Lung (tissue), 12 donors: ENCODE measurements around the gene RCAN3. TPM values are rescaled to one million over a fixed set of nuclear protein-coding genes. Genes with fewer than 3 reads are reported as not detected.
A peak's percentile ranks its signal among the peaks of the same experiment; 100 is the strongest.

Experiments
- ATAC-seq: fragments of 200-7000 bp; cut with Tn5 transposase; one replicate; pipeline ENCODE4 v1.9.1; 2020; ENCODE audit warnings: moderate number of reproducible peaks; ENCODE audit not compliant: insufficient read depth, low FRiP score
- DNase-seq, 3 donors: peaks; one replicate each; pipeline ENCODE4 v3.0.0-alpha.2; 2013 to 2017
- H3K27ac ChIP-seq, 2 donors: one replicate each; pipeline ENCODE4 v1.5.1; 2013; ENCODE audit warnings: mild to moderate bottlenecking in 2 of 2, moderate library complexity in 2 of 2, control low read depth in 1 of 2, inconsistent platforms in 1 of 2, low read depth in 1 of 2, low read length in 1 of 2
- H3K27me3 ChIP-seq, 3 donors: one replicate each; pipeline ENCODE4 v1.5.1; 2013; ENCODE audit warnings: low read length in 2 of 3; ENCODE audit not compliant: control insufficient read depth in 3 of 3, insufficient read depth in 3 of 3
- H3K36me3 ChIP-seq, 4 donors: one replicate each; pipeline ENCODE4 v1.5.1; 2013; ENCODE audit warnings: low read length in 4 of 4, mild to moderate bottlenecking in 1 of 4, moderate library complexity in 1 of 4; ENCODE audit not compliant: control insufficient read depth in 4 of 4, insufficient read depth in 4 of 4
- H3K4me1 ChIP-seq, 5 donors: one replicate each; pipeline ENCODE4 v1.5.1; 2013; ENCODE audit warnings: low read length in 5 of 5, mild to moderate bottlenecking in 2 of 5, moderate library complexity in 1 of 5; ENCODE audit not compliant: control insufficient read depth in 5 of 5, insufficient read depth in 5 of 5
- H3K4me3 ChIP-seq: one replicate; pipeline ENCODE4 v1.5.1; 2013; ENCODE audit warnings: mild to moderate bottlenecking, control low read depth, moderate library complexity
- H3K9ac ChIP-seq, 2 donors: one replicate each; pipeline ENCODE4 v1.5.1; 2013; ENCODE audit warnings: low read length in 2 of 2, control low read depth in 1 of 2; ENCODE audit not compliant: insufficient read depth in 1 of 2
- H3K9me3 ChIP-seq, 4 donors: one replicate each; pipeline ENCODE4 v1.5.1; 2013; ENCODE audit warnings: low read length in 3 of 4, mild to moderate bottlenecking in 1 of 4, moderate library complexity in 1 of 4; ENCODE audit not compliant: control insufficient read depth in 4 of 4, insufficient read depth in 3 of 4
- CTCF ChIP-seq: IDR thresholded peaks from 2 replicates; pipeline ENCODE4 v1.5.1; 2012; ENCODE audit warnings: mild to moderate bottlenecking; ENCODE audit errors: control extremely low read depth, extremely low read depth
- WGBS, 2 donors: extraction: QIAGEN DNeasy Blood & Tissue Kit; methylation state at CpG; one replicate each; pipeline ENCODE4 v1.1.7; 2013; 5-methylcytosine and 5-hydroxymethylcytosine counted together
- polyA plus RNA-seq, 2 donors: library from polyadenylated mRNA; stranded (reverse); fragments of 200-250 nt; gene quantifications; one replicate each; pipeline ENCODE4 v1.2.1, GENCODE V29; 2013
- total RNA-seq, 2 donors: library from RNA; depleted of rRNA in 1 of 2; stranded (reverse); fragments of >200 nt in 1 of 2; gene quantifications; one replicate each; pipeline ENCODE4 v1.2.1, GENCODE V29; 2014 to 2021
- donor health status: control.
- donor health status: control.
- donor health status: Bipolar disorder and iron deficiency.
- donor health status: healthy.
- donor health status: DM: yes; HTN: yes; CAD: no.

RCAN3 gene
- total and polyA plus RNA-seq, 4 donors = 5.2 to 21.4 (median 12.8) TPM

- ATAC-seq = no peak
- peaks cover 0 to 6% (median 2%) of the 10 kb centered on the region in 4 donors for H3K36me3 ChIP-seq
- peak in 1 of 3 donors; percentile 7 for DNase-seq
- no peaks in the 10 kb centered on the region for H3K9me3 ChIP-seq
- H3K4me3 ChIP-seq = no peak overlapping the region
- H3K4me1 ChIP-seq = no peaks in the 10 kb centered on the region
- H3K27ac ChIP-seq = no peak overlapping the region
- 88 to 94% methylated on average over 11 of the region's 11 CpGs for WGBS, 2 donors
- no peaks in the 10 kb centered on the region for H3K27me3 ChIP-seq
- H3K9ac ChIP-seq = no peak overlapping the region
- no peak for TF ChIP-seq CTCF
These were observed 33.8 kb upstream of the RCAN3 start for GRCh38 chr1:24468685-24469316.

- ATAC-seq (no peak), DNase-seq (no peak)
- Histone ChIP-seq H3K4me1 (no peaks in the 10 kb centered on the region), H3K27me3 (no peaks in the 10 kb centered on the region), H3K27ac (no peak overlapping the region), H3K9ac (no peak overlapping the region), H3K36me3 (peaks cover 0 to 6% (median under 1%) of the 10 kb centered on the region in 4 donors), H3K9me3 (no peaks in the 10 kb centered on the region), H3K4me3 (no peak overlapping the region)
- 42 to 85% methylated on average over 2 of the region's 2 CpGs for WGBS, 2 donors
- TF ChIP-seq CTCF = no peak
These were observed 32.0 kb upstream of the RCAN3 start for GRCh38 chr1:24470592-24470991.

GRCh38 chr1:24472527-24473251 lies 29.9 kb upstream of the RCAN3 start:
- H3K9me3 ChIP-seq = no peaks in the 10 kb centered on the region
- ATAC-seq = no peak
- no peak overlapping the region for H3K9ac ChIP-seq
- H3K36me3 ChIP-seq = peaks cover 0 to 4% (median 0%) of the 10 kb centered on the region in 4 donors
- no peaks in the 10 kb centered on the region for H3K27me3 ChIP-seq
- peak; percentile 62 to 83 (median 78) for DNase-seq
- H3K4me3 ChIP-seq = no peak overlapping the region
- TF ChIP-seq CTCF = no peak
- H3K27ac ChIP-seq = no peak overlapping the region
- WGBS, 2 donors = 82 to 90% methylated on average over 11 of the region's 11 CpGs
- H3K4me1 ChIP-seq = peaks cover 0 to 2% (median 0%) of the 10 kb centered on the region in 5 donors
